ENCODE measurements around the gene OR2T34.

- TF ChIP-seq CTCF (conservative IDR thresholded peaks at IDR 0.05; ENCODE audit: low read depth, low read length) (no peak), EZH2phosphoT487 (IDR thresholded peaks at IDR 0.05; ENCODE audit: borderline replicate concordance, low read length) (no peak)
These were observed 43.6 kb upstream of the OR2T34 start for GRCh38 chr1:248618119-248618518.

Measured in PC-3 (cell line).